Coronary artery (tissue), 2 donors: ENCODE measurements around the gene ARID1B.

Experiments used
- DNase-seq: peaks from one replicate; pipeline ENCODE4 v3.0.0-alpha.2; 2017; ENCODE audit warnings: low spot score
- H3K27ac ChIP-seq, 2 donors: fragments of 200-600 bp; sonication (generic); one replicate each; pipeline ENCODE4 v1.5.1; 2016 to 2019
- H3K4me3 ChIP-seq: fragments of 200-600 bp; sonication (generic); 2 replicates; pipeline ENCODE4 v1.5.1; 2016; ENCODE audit warnings: mild to moderate bottlenecking, moderate library complexity
- CTCF ChIP-seq: fragments of 200-600 bp; sonication (generic); IDR thresholded peaks from one replicate; pipeline ENCODE4 v1.5.1; 2019; ENCODE audit warnings: antibody characterized with exemption

Gene ARID1B

GRCh38 chr6:157170535-157170934, 393.4 kb downstream of the ARID1B start:
- H3K27ac ChIP-seq = no peak overlapping the region
- no peak for TF ChIP-seq CTCF
- DNase-seq = no peak
- no peak overlapping the region for H3K4me3 ChIP-seq

GRCh38 chr6:157171801-157172200, 394.6 kb downstream of the ARID1B start:
- no peak for TF ChIP-seq CTCF
- Histone ChIP-seq H3K4me3 (no peak overlapping the region), H3K27ac (no peak overlapping the region)
- DNase-seq = no peak

GRCh38 chr6:157172231-157172701, 395.1 kb downstream of the ARID1B start:
- Histone ChIP-seq H3K27ac (no peak overlapping the region), H3K4me3 (no peak overlapping the region)
- no peak for DNase-seq
- TF ChIP-seq CTCF = no peak

- DNase-seq = no peak
- TF ChIP-seq CTCF = no peak
- H3K27ac ChIP-seq = no peak overlapping the region
- no peak overlapping the region for H3K4me3 ChIP-seq
These were observed 395.8 kb downstream of the ARID1B start for GRCh38 chr6:157172830-157173536.

GRCh38 chr6:157173776-157174175, 396.6 kb downstream of the ARID1B start:
- no peak overlapping the region for H3K27ac ChIP-seq
- no peak for DNase-seq
- no peak for TF ChIP-seq CTCF
- no peak overlapping the region for H3K4me3 ChIP-seq

GRCh38 chr6:157174731-157175130, 397.6 kb downstream of the ARID1B start:
- DNase-seq = no peak
- no peak for TF ChIP-seq CTCF

GRCh38 chr6:157177731-157178336, 400.7 kb downstream of the ARID1B start:
- TF ChIP-seq CTCF = no peak
- H3K27ac ChIP-seq = no peak overlapping the region
- DNase-seq = no peak
- no peak overlapping the region for H3K4me3 ChIP-seq

More at GRCh38 chr6:157174731-157175130, 397.6 kb downstream of the ARID1B start:
- Histone ChIP-seq H3K27ac (no peak overlapping the region), H3K4me3 (no peak overlapping the region)
